Endothelial cell of umbilical vein (primary cell): ENCODE measurements around the gene TGFA. TPM values are rescaled to one million over a fixed set of nuclear protein-coding genes. Genes with fewer than 3 reads are reported as not detected.

Experiments used
- BruUV-seq: library from RNA; stranded (reverse); fragments of 400-500 nt; replicated peaks from 2 replicates; lab custom pipeline; 2021; lab: Mats Ljungman, UMichigan
- CTCF ChIA-PET: fragments of 300-600, 350-600 bp; sonication (Branson Sonifier 250); formaldehyde crosslinking; loops from one replicate; lab custom pipeline; 2021; ENCODE audit warnings: antibody characterized with exemption, inconsistent platforms; lab: Charles Lee
- POLR2A ChIA-PET: fragments of 300-600, 350-600 bp; sonication (Branson Sonifier 250); formaldehyde crosslinking; loops from one replicate; lab custom pipeline; 2021; ENCODE audit warnings: antibody characterized with exemption, inconsistent platforms; lab: Charles Lee
- DNase-seq: peaks from one replicate; pipeline ENCODE4 v3.0.0-alpha.2; 2011; ENCODE audit warnings: low read depth, low spot score
- FAIRE-seq: peaks from 2 replicates; lab custom pipeline; 2011; peaks lifted over from hg19 to GRCh38; lab: Jason Lieb, UNC
- H2AFZ ChIP-seq: 2 replicates; pipeline ENCODE4 v1.6.0; 2012; ENCODE audit warnings: low read depth, low read length, control low read depth, inconsistent platforms
- H3K27ac ChIP-seq: 2 replicates; pipeline ENCODE4 v1.5.1; 2011; ENCODE audit warnings: low read depth, mild to moderate bottlenecking, control low read depth, low read length, moderate library complexity; ENCODE audit not compliant: insufficient read depth
- H3K27me3 ChIP-seq, 2 experiments: 2 replicates each; pipeline versions ENCODE4 v1.6.0 to v1.6.1; 2011; ENCODE audit warnings: low read length in 2 of 2, mixed read lengths in 1 of 2; ENCODE audit not compliant: control insufficient read depth in 2 of 2, insufficient read depth in 2 of 2
- H3K36me3 ChIP-seq, 2 experiments: 2 replicates in 1 of 2; 3 replicates in 1 of 2; pipeline ENCODE4 v1.5.1; 2011; ENCODE audit warnings: low read length in 2 of 2, mild to moderate bottlenecking in 1 of 2, moderate library complexity in 1 of 2; ENCODE audit not compliant: control insufficient read depth in 2 of 2, insufficient read depth in 2 of 2; ENCODE audit errors: extremely low read depth in 1 of 2
- H3K4me1 ChIP-seq: 3 replicates; pipeline ENCODE4 v1.5.1; 2011; ENCODE audit warnings: mild to moderate bottlenecking, low read length; ENCODE audit not compliant: control insufficient read depth, insufficient read depth; ENCODE audit errors: extremely low read depth
- H3K4me2 ChIP-seq: 2 replicates; pipeline ENCODE4 v1.6.1; 2011; ENCODE audit warnings: low read length, control low read depth, mixed read lengths; ENCODE audit not compliant: insufficient read depth
- H3K4me3 ChIP-seq, 3 experiments: fragments of 200-600 bp in 1 of 3; sonication (generic), shearing (Covaris generic) in 1 of 3; replicated peaks in 1 of 3; 2 replicates each; pipeline ENCODE4 v1.5.1; 2011 to 2016; ENCODE audit warnings: control low read depth in 3 of 3, low read length in 3 of 3, mild to moderate bottlenecking in 2 of 3, inconsistent platforms in 1 of 3, low read depth in 1 of 3, moderate library complexity in 1 of 3; ENCODE audit not compliant: insufficient read depth in 1 of 3
- H3K79me2 ChIP-seq: 2 replicates; pipeline ENCODE4 v1.6.0; 2012; ENCODE audit warnings: low read length, inconsistent platforms; ENCODE audit not compliant: control insufficient read depth, insufficient read depth
- H3K9ac ChIP-seq: replicated peaks from 2 replicates; pipeline ENCODE3; 2011; ENCODE audit warnings: low read length, control low read depth; ENCODE audit not compliant: insufficient read depth; ENCODE audit errors: extremely low read depth
- H3K9me1 ChIP-seq: replicated peaks from 3 replicates; pipeline ENCODE4 v1.6.0; 2011; ENCODE audit warnings: mild to moderate bottlenecking, low read length; ENCODE audit not compliant: control insufficient read depth, insufficient read depth; ENCODE audit errors: extremely low read depth
- H3K9me3 ChIP-seq: replicated peaks from 2 replicates; pipeline ENCODE4 v1.5.1; 2012; ENCODE audit warnings: low read length, inconsistent platforms; ENCODE audit not compliant: control insufficient read depth, insufficient read depth
- H4K20me1 ChIP-seq: replicated peaks from 2 replicates; pipeline ENCODE3; 2011; ENCODE audit warnings: mild to moderate bottlenecking, low read length; ENCODE audit not compliant: control insufficient read depth, insufficient read depth; ENCODE audit errors: extremely low read depth
- CTCF ChIP-seq, 2 donors: IDR thresholded peaks; 1 replicate in 1 of 2; 2 replicates in 1 of 2; pipeline ENCODE4 v1.5.1; 2011; ENCODE audit warnings: low read length in 2 of 2, mild to moderate bottlenecking in 2 of 2, moderate library complexity in 2 of 2, control low read depth in 1 of 2, inconsistent platforms in 1 of 2, low read depth in 1 of 2; ENCODE audit not compliant: insufficient read depth in 1 of 2; ENCODE audit errors: extremely low read depth in 1 of 2
- EZH2 ChIP-seq: IDR thresholded peaks from 2 replicates; pipeline ENCODE4 v1.6.1; 2012; ENCODE audit warnings: borderline replicate concordance, low read depth, mild to moderate bottlenecking, moderate library complexity, low read length, inconsistent platforms; ENCODE audit not compliant: severe bottlenecking
- FOS ChIP-seq: IDR thresholded peaks from 2 replicates; pipeline ENCODE4 v1.6.1; 2011; ENCODE audit warnings: mild to moderate bottlenecking, low read length, moderate library complexity, borderline replicate concordance; ENCODE audit not compliant: insufficient read depth
- GATA2 ChIP-seq: IDR thresholded peaks from 2 replicates; pipeline ENCODE4 v1.7.0; 2011; ENCODE audit warnings: low read depth, mild to moderate bottlenecking, moderate library complexity, mixed read lengths, low read length; ENCODE audit not compliant: insufficient read length, insufficient read depth
- JUN ChIP-seq: IDR thresholded peaks from 2 replicates; pipeline ENCODE4 v1.6.1; 2011; ENCODE audit warnings: borderline replicate concordance, low read depth; ENCODE audit not compliant: insufficient read length, insufficient read depth
- MAX ChIP-seq: IDR thresholded peaks from 2 replicates; pipeline ENCODE4 v1.6.1; 2011; ENCODE audit not compliant: insufficient read depth, insufficient read length
- MYC ChIP-seq: IDR thresholded peaks from one replicate; pipeline ENCODE4 v1.6.1; 2011; ENCODE audit warnings: mild to moderate bottlenecking, low read depth, low read length
- POLR2A ChIP-seq: IDR thresholded peaks from 2 replicates; pipeline ENCODE4 v1.6.1; 2012; ENCODE audit warnings: low read depth, mild to moderate bottlenecking, control low read depth, low read length
- POLR2AphosphoS5 ChIP-seq: IDR thresholded peaks from 2 replicates; pipeline ENCODE4 v1.6.1; 2012; ENCODE audit warnings: low read depth, mild to moderate bottlenecking, control low read depth, low read length, moderate library complexity; ENCODE audit not compliant: insufficient read depth
- dilution Hi-C: fragments of 300-500 bp; cut with MboI; formaldehyde crosslinking; loops from one replicate; pipeline ENCODE4 v1.15.0; 2019; ENCODE audit warnings: low sequenced_read_pairs; ENCODE audit not compliant: extremely low pct_ligation_motif_present
- intact Hi-C: fragments of 100-400 bp; cut with micrococcal nuclease; formaldehyde crosslinking; loops from one replicate; pipeline ENCODE4 v1.10.0; 2022
- polyA plus RNA-seq, 4 experiments: library from polyadenylated mRNA; depleted of rRNA in 3 of 4; stranded (reverse) in 3 of 4; unstranded in 1 of 4; fragments of >200 nt; gene quantifications; 2 replicates each; pipeline versions ENCODE4 v1.2.1 to v1.2.3, GENCODE V29; 2011 to 2012; ENCODE audit warnings: missing spikeins in 1 of 4
- total RNA-seq: library from RNA; stranded (reverse); gene quantifications from 2 replicates; pipeline ENCODE4 v1.2.3, GENCODE V29; 2021

Gene TGFA
- total and polyA plus RNA-seq, 2 donors (not counting 3 experiments of a cell fraction or from before 2014, with no cell fraction given), result 0.22 to 0.32 TPM

GRCh38 chr2:70536517-70537055 lies 17.0 kb downstream of the TGFA start:
- Histone ChIP-seq H3K9me1 (no peaks in the 10 kb centered on the region), H3K79me2 (no peaks in the 10 kb centered on the region), H3K9ac (no peak overlapping the region), H3K27ac (no peak overlapping the region), H3K4me3 (no peak overlapping the region), H3K27me3 (peaks cover 4 to 17% of the 10 kb centered on the region in 2 experiments), H3K36me3 (no peaks in the 10 kb centered on the region), H3K4me2 (no peak overlapping the region), H3K9me3 (no peaks in the 10 kb centered on the region), H4K20me1 (no peaks in the 10 kb centered on the region), H3K4me1 (no peaks in the 10 kb centered on the region), H2AFZ (no peak overlapping the region)
- no TSS peak for BruUV-seq
- ChIA-PET CTCF (no interaction called here), POLR2A (interaction anchor here (0.7 kb wide), 1 partner anchor 234 kb away, joined by 4 read pairs; no protein-coding TSS in a partner anchor)
- TF ChIP-seq MAX (no peak), MYC (no peak), EZH2 (no peak), FOS (no peak), POLR2AphosphoS5 (no peak), GATA2 (no peak), JUN (no peak), POLR2A (no peak), CTCF (IDR thresholded peaks at IDR 0.05; ENCODE audit: extremely low read depth in 1 of 2, insufficient read depth in 1 of 2, low read depth in 1 of 2, low read length in 2 of 2) (no peak)
- DNase-seq (no peak), FAIRE-seq (no peak)
- dilution Hi-C loops, result no loop called here
- intact Hi-C loops, result no loop called here
